Ovary (tissue), 9 donors: Measurements from ENCODE around the gene RCE1. TPM values are rescaled to one million over a fixed set of nuclear protein-coding genes. Genes with fewer than 3 reads are reported as not detected.

ENCODE experiments used
- DNase-seq, 5 donors: peaks; one replicate each; pipeline ENCODE4 v3.0.0-alpha.2; 2019 to 2020
- H3K27ac ChIP-seq, 2 donors: fragments of 200-600 bp; one replicate each; pipeline versions ENCODE4 v1.5.1 to v1.8.0; 2019 to 2022
- H3K27me3 ChIP-seq: fragments of 200-600 bp; one replicate; pipeline ENCODE4 v1.8.0; 2022
- H3K36me3 ChIP-seq: fragments of 200-600 bp; sonication (generic); one replicate; pipeline ENCODE4 v1.5.1; 2019
- H3K4me1 ChIP-seq: one replicate; pipeline ENCODE4 v1.8.1; 2013; ENCODE audit warnings: mild to moderate bottlenecking, moderate library complexity; ENCODE audit not compliant: insufficient read depth
- H3K4me3 ChIP-seq: fragments of 200-600 bp; sonication (generic); one replicate; pipeline ENCODE4 v1.5.1; 2017
- H3K9me3 ChIP-seq, 2 donors: fragments of 200-600 bp in 1 of 2; sonication (generic) in 1 of 2; one replicate each; pipeline versions ENCODE4 v1.5.1 to v1.8.1; 2013 to 2019; ENCODE audit warnings: mild to moderate bottlenecking in 1 of 2, moderate library complexity in 1 of 2
- EP300 ChIP-seq: sonication (generic); formaldehyde crosslinking; IDR thresholded peaks from one replicate; pipeline ENCODE4 v1.6.1; 2017; ENCODE audit warnings: antibody characterized with exemption
- POLR2A ChIP-seq: fragments of 450-650 bp; IDR thresholded peaks from one replicate; pipeline ENCODE4 v1.6.1; 2017; ENCODE audit warnings: antibody characterized with exemption, mild to moderate bottlenecking, moderate library complexity
- WGBS, 3 donors: extraction: QIAGEN DNeasy Blood & Tissue Kit in 1 of 3; methylation state at CpG; one replicate each; pipeline versions ENCODE4 v1.1.5 to v1.1.7; 2013 to 2017; 5-methylcytosine and 5-hydroxymethylcytosine counted together
- intact Hi-C, 4 donors: fragments of 100-400 bp; cut with DNase I; formaldehyde crosslinking; loops; one replicate each; pipeline versions ENCODE4 v1.11.0 to v1.15.1; 2022 to 2023
- polyA plus RNA-seq, 2 donors: library from polyadenylated mRNA; stranded (reverse); fragments of 200-250 nt in 1 of 2; fragments of 350-450 nt in 1 of 2; fragmentation: Illumina TruSeq in 1 of 2; extraction: RNeasy Lipid Tissue Mini Kit (QIAGEN cat#74804) in 1 of 2; gene quantifications; one replicate each; pipeline ENCODE4 v1.2.3, GENCODE V29; 2013 to 2014
- total RNA-seq, 7 donors: library from RNA; depleted of rRNA in 2 of 7; stranded (reverse); fragments of >200 nt in 2 of 7; fragmentation: NEBNext Ultra II Directional in 3 of 7; extraction: Animal tissue kit (Norgen Biotek cat#: 25700) in 3 of 7; gene quantifications; one replicate each; pipeline versions ENCODE4 v1.1.0 to v1.2.4, GENCODE V29; 2016 to 2023
- TF ChIP-seq, protein P1 (sequence below), 3 donors: fragments of 450-650 bp in 2 of 3; fragments of 200-600 bp in 1 of 3; IDR thresholded peaks; one replicate each; pipeline versions ENCODE4 v1.5.1 to v1.8.0; 2016 to 2022; ENCODE audit warnings: antibody characterized with exemption in 3 of 3, mild to moderate bottlenecking in 1 of 3
- donor health status: DM: no; HTN: no; CAD: no; lungs with moderate emphysema.
- donor health status: DM: no; HTN: no; CAD: no.
- donor health status: Bipolar disorder and iron deficiency.
- donor health status: DM: yes; HTN: yes; CAD: no.
- donor health status: DM: no; HTN: no; CAD: no.
- donor health status: DM: yes; HTN: yes; CAD: no.

RCE1 gene
- total and polyA plus RNA-seq, 9 donors: 7.0 to 31.1 (median 17.2) TPM

DNA sequence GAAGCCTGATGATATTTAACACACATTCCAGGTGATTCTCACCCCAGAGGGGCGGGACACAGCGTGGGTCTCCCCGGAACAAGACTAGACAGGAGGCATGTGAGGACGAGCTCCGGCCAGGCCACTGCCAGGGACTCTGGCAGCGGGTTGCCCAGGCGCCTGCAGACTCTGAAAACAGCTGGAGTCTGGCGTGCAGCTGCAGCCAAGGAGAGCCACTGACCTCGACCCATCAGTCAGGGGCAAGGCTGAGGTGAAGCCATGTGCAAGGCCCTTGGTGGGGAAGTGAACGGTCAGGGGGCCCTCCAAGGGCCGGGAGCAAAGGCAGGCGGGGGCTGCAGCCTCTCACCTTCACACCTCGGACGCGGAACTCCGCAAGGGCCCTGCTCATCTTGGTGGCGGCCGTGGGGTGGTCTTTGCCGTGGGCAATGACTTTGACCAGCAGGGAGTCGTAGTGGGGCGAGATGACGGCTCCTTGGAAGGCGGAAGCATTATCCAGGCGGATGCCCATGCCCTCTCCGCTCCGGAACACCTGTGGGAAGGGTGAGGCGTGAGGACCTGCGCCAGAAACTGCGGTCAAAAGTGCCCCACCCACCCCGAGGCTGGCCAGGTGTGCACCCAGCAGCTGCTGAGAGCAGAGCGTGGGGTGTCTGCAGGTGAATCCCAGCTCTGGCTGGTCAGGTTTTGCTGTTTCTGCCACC, 20.3 kb downstream of the RCE1 start:
- 79 to 85% (median 81%) methylated on average over 31 of the region's 31 CpGs for WGBS, 3 donors
- H3K4me3 ChIP-seq: no peak overlapping the region
- TF ChIP-seq, protein P1, sequence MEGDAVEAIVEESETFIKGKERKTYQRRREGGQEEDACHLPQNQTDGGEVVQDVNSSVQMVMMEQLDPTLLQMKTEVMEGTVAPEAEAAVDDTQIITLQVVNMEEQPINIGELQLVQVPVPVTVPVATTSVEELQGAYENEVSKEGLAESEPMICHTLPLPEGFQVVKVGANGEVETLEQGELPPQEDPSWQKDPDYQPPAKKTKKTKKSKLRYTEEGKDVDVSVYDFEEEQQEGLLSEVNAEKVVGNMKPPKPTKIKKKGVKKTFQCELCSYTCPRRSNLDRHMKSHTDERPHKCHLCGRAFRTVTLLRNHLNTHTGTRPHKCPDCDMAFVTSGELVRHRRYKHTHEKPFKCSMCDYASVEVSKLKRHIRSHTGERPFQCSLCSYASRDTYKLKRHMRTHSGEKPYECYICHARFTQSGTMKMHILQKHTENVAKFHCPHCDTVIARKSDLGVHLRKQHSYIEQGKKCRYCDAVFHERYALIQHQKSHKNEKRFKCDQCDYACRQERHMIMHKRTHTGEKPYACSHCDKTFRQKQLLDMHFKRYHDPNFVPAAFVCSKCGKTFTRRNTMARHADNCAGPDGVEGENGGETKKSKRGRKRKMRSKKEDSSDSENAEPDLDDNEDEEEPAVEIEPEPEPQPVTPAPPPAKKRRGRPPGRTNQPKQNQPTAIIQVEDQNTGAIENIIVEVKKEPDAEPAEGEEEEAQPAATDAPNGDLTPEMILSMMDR (IDR thresholded peaks at IDR 0.05): no peak
- TF ChIP-seq POLR2A (no peak), EP300 (no peak)
- no peak for DNase-seq
- H3K36me3 ChIP-seq: no peaks in the 10 kb centered on the region
- intact Hi-C loops: no loop called here
- no peaks in the 10 kb centered on the region for H3K9me3 ChIP-seq
- H3K4me1 ChIP-seq: no peaks in the 10 kb centered on the region
- H3K27me3 ChIP-seq: no peaks in the 10 kb centered on the region
- no peak overlapping the region for H3K27ac ChIP-seq

DNA sequence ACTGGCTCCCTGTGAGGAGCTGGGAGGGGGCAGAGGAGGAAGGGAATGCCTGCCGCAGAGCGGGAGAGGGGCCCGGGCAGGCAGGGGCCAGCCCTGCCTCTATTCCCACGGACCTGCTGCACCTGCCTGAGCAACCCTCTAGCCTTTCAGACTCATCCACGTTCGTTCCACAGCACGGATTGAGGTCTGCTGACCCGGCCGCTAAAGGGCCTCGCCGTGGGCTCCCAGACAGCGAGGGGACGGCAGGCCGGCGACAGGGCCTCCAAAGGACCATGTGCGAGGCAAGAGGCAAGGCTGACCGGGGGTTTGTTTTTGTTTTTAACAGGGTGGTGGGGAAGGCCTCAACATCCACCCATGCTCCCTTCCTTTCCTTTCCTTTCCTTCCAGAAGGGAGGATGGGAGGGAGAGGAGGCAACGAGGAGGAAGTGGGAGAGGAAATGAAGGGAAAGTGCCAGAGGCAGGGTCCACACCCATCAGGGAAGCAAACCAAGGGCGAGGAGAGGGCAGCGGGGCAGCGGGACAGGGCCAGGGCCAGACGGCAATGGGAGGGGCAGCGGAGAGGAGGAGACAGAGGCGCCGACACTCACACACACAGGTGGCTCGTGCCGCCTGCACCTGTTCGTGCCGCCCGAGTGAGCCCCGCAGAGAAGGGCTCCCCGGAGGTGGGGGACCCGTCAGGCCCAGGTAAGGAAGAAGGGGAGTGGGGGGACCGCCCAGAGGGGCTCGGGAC, 21.1 kb downstream of the RCE1 start:
- DNase-seq: no peak
- H3K27me3 ChIP-seq: no peaks in the 10 kb centered on the region
- WGBS, 3 donors: 77 to 83% (median 83%) methylated on average over 35 of the region's 35 CpGs
- no peak for TF ChIP-seq POLR2A
- TF ChIP-seq EP300: no peak
- TF ChIP-seq, protein P1 (IDR thresholded peaks at IDR 0.05): no peak
- H3K4me3 ChIP-seq: no peak overlapping the region
- no peaks in the 10 kb centered on the region for H3K9me3 ChIP-seq
- no peaks in the 10 kb centered on the region for H3K36me3 ChIP-seq
- H3K4me1 ChIP-seq: no peaks in the 10 kb centered on the region
- H3K27ac ChIP-seq: no peak overlapping the region
- intact Hi-C loops: no loop called here

DNA sequence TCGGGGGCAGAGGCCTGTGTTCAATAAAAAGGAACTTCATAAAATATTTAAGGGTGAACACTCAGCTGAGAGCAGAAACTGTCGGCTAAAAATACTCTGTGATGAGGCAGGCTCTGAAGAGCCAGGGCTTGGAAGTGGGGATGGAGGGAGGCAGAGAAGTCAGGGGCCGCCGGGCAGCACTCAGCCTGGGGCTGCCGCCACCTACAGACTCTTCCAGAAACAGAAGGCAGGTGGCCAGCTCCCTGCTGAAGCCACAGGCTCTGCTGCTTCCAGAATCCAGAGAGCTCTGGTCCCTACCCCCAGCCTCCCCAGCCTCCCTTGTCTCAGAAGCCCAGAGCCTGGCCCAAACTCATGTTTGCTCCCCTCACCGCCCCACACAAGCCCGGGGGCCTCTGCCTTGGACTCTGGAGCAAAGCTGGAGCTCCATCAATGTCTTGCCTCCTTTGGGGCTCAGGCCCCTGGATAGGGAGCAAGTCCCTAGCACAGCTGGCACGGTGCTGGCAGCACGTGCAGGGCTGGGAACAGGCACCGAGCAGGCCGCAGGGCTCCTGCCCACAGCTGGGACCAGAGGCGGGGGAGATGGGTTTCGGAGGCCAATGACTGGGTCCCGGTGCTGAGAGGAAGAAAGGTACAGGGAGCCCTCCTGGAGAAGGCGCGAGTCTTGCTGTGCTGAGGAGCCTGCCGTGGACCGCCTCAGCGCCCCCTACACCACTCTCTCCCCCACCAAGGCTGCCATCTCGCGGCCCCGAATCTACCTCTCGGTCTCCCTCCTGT, 21.9 kb downstream of the RCE1 start:
- 85 to 88% (median 86%) methylated on average over 23 of the region's 23 CpGs for WGBS, 3 donors
- Histone ChIP-seq H3K4me1 (no peaks in the 10 kb centered on the region), H3K27ac (no peak overlapping the region), H3K4me3 (no peak overlapping the region), H3K27me3 (no peaks in the 10 kb centered on the region), H3K9me3 (no peaks in the 10 kb centered on the region), H3K36me3 (no peaks in the 10 kb centered on the region)
- TF ChIP-seq EP300: no peak
- TF ChIP-seq, protein P1 (IDR thresholded peaks at IDR 0.05): no peak
- no peak for TF ChIP-seq POLR2A
- intact Hi-C loops: no loop called here
- DNase-seq: no peak

DNA sequence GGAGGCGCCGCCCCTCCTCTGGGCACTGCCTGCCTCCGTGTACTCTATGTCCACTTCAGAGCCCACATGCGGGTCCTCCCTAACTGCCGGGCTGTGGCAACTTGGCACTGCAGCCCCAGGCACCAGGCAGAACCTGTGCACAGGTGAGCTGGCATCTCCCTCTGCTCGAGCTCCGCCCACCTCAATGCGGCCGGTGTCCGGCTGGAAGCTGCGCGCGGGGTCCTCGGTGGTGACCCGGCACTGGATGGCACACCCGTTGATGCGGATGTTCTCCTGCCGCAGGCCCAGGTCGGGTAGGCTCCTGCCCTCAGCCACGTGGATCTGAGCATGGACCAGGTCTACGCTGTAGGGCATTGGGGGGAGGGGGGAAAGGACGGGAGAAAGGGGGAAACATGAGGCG, 22.8 kb downstream of the RCE1 start:
- no peak overlapping the region for H3K27ac ChIP-seq
- no peaks in the 10 kb centered on the region for H3K9me3 ChIP-seq
- TF ChIP-seq, protein P1 (IDR thresholded peaks at IDR 0.05): no peak
- intact Hi-C loops: no loop called here
- no peak overlapping the region for H3K4me3 ChIP-seq
- WGBS, 3 donors: 85 to 90% (median 86%) methylated on average over 22 to 23 of the region's 23 CpGs
- no peaks in the 10 kb centered on the region for H3K27me3 ChIP-seq
- H3K4me1 ChIP-seq: no peaks in the 10 kb centered on the region
- H3K36me3 ChIP-seq: no peaks in the 10 kb centered on the region
- DNase-seq: no peak
